ENCODE results near the gene IFNA5. TPM values are rescaled to one million over a fixed set of nuclear protein-coding genes. Genes with fewer than 3 reads are reported as not detected.

IFNA5 gene
- total RNA-seq, 1 donor from 2014 or later: not detected

- H3K4me1 Mint-ChIP-seq: peaks cover 2% of the 10 kb centered on the region
- peaks cover 6% of the 10 kb centered on the region for H3K27me3 Mint-ChIP-seq (ENCODE audit: low read depth)
- H3K9me3 Mint-ChIP-seq: peaks cover 4% of the 10 kb centered on the region
- TF ChIP-seq, protein P1, sequence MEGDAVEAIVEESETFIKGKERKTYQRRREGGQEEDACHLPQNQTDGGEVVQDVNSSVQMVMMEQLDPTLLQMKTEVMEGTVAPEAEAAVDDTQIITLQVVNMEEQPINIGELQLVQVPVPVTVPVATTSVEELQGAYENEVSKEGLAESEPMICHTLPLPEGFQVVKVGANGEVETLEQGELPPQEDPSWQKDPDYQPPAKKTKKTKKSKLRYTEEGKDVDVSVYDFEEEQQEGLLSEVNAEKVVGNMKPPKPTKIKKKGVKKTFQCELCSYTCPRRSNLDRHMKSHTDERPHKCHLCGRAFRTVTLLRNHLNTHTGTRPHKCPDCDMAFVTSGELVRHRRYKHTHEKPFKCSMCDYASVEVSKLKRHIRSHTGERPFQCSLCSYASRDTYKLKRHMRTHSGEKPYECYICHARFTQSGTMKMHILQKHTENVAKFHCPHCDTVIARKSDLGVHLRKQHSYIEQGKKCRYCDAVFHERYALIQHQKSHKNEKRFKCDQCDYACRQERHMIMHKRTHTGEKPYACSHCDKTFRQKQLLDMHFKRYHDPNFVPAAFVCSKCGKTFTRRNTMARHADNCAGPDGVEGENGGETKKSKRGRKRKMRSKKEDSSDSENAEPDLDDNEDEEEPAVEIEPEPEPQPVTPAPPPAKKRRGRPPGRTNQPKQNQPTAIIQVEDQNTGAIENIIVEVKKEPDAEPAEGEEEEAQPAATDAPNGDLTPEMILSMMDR (IDR thresholded peaks at IDR 0.05; ENCODE audit: unreplicated experiment): no peak
- no peaks in the 10 kb centered on the region for H3K36me3 Mint-ChIP-seq
- DNase-seq (ENCODE audit: low spot score in 2 of 2, unreplicated experiment in 2 of 2): no peak
- H3K27ac Mint-ChIP-seq: no peak overlapping the region
- no peak overlapping the region for H3K4me3 Mint-ChIP-seq
Measured at GRCh38 chr9:21314152-21314551, 9.0 kb upstream of the IFNA5 start.

DNA sequence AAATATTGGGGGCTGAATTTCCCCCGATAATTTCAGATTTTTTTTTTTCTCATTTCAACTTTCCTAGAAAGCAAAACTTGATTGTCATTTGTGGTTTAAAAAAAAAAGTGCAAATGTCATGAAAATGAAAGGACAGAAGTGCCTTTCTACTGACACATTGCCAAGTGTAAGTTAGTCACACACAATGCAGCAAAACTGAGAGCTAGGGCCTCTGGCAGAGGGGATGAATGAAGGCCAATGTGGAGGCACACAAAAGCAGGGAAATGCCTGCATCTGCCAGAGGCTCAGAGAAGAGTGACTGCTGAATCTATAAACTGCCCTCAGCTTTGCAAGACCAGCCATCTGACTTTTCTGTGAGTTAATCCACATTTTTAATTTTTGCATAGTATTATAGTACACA lies 6.8 kb upstream of the IFNA5 start:
- H3K9me3 Mint-ChIP-seq: peaks cover 4% of the 10 kb centered on the region
- TF ChIP-seq, protein P1 (IDR thresholded peaks at IDR 0.05; ENCODE audit: unreplicated experiment): no peak
- H3K4me1 Mint-ChIP-seq: no peaks in the 10 kb centered on the region
- H3K27ac Mint-ChIP-seq: no peak overlapping the region
- peaks cover 18% of the 10 kb centered on the region for H3K27me3 Mint-ChIP-seq (ENCODE audit: low read depth)
- no peaks in the 10 kb centered on the region for H3K36me3 Mint-ChIP-seq
- DNase-seq (ENCODE audit: low spot score in 2 of 2, unreplicated experiment in 2 of 2): no peak
- H3K4me3 Mint-ChIP-seq: no peak overlapping the region

GRCh38 chr9:21295992-21296391 lies 9.1 kb downstream of the IFNA5 start:
- peaks cover 1% of the 10 kb centered on the region for H3K4me1 Mint-ChIP-seq
- H3K4me3 Mint-ChIP-seq: no peak overlapping the region
- no peak for DNase-seq (ENCODE audit: low spot score in 2 of 2, unreplicated experiment in 2 of 2)
- H3K27me3 Mint-ChIP-seq (ENCODE audit: low read depth): peaks cover 47% of the 10 kb centered on the region
- TF ChIP-seq, protein P1 (IDR thresholded peaks at IDR 0.05; ENCODE audit: unreplicated experiment): no peak
- H3K36me3 Mint-ChIP-seq: no peaks in the 10 kb centered on the region
- no peaks in the 10 kb centered on the region for H3K9me3 Mint-ChIP-seq
- H3K27ac Mint-ChIP-seq: no peak overlapping the region

GRCh38 chr9:21294904-21295538 lies 10.1 kb downstream of the IFNA5 start:
- DNase-seq (ENCODE audit: low spot score in 2 of 2, unreplicated experiment in 2 of 2): no peak
- Mint-ChIP-seq H3K27ac (no peak overlapping the region), H3K36me3 (no peaks in the 10 kb centered on the region), H3K9me3 (peaks cover 4% of the 10 kb centered on the region), H3K4me3 (no peak overlapping the region), H3K27me3 (ENCODE audit: low read depth) (peaks cover 43% of the 10 kb centered on the region), H3K4me1 (peaks cover 1% of the 10 kb centered on the region)
- TF ChIP-seq, protein P1 (IDR thresholded peaks at IDR 0.05; ENCODE audit: unreplicated experiment): no peak

GRCh38 chr9:21294364-21294774 lies 10.7 kb downstream of the IFNA5 start:
- no peaks in the 10 kb centered on the region for H3K36me3 Mint-ChIP-seq
- H3K4me3 Mint-ChIP-seq: no peak overlapping the region
- peaks cover 41% of the 10 kb centered on the region for H3K27me3 Mint-ChIP-seq (ENCODE audit: low read depth)
- TF ChIP-seq, protein P1 (IDR thresholded peaks at IDR 0.05; ENCODE audit: unreplicated experiment): no peak
- peaks cover 1% of the 10 kb centered on the region for H3K4me1 Mint-ChIP-seq
- peaks cover 4% of the 10 kb centered on the region for H3K9me3 Mint-ChIP-seq
- no peak for DNase-seq (ENCODE audit: low spot score in 2 of 2, unreplicated experiment in 2 of 2)
- no peak overlapping the region for H3K27ac Mint-ChIP-seq
